Measurements from ENCODE around the gene KDELR3.
A peak's percentile ranks its signal among the peaks of the same experiment; 100 is the strongest.
"Not testable (repeated sequence)": the region's sequence is repeated elsewhere in the genome, so short reads cannot be mapped to it uniquely, and the experiment has no call there.

The KDELR3 gene

GRCh38 chr22:38456841-38457699 lies 10.8 kb upstream of the KDELR3 start:
- DNase-seq: no peak

GRCh38 chr22:38460426-38460840 lies 7.5 kb upstream of the KDELR3 start:
- no peak for DNase-seq

GRCh38 chr22:38461057-38461413 lies 6.9 kb upstream of the KDELR3 start:
- DNase-seq: no peak

DNA sequence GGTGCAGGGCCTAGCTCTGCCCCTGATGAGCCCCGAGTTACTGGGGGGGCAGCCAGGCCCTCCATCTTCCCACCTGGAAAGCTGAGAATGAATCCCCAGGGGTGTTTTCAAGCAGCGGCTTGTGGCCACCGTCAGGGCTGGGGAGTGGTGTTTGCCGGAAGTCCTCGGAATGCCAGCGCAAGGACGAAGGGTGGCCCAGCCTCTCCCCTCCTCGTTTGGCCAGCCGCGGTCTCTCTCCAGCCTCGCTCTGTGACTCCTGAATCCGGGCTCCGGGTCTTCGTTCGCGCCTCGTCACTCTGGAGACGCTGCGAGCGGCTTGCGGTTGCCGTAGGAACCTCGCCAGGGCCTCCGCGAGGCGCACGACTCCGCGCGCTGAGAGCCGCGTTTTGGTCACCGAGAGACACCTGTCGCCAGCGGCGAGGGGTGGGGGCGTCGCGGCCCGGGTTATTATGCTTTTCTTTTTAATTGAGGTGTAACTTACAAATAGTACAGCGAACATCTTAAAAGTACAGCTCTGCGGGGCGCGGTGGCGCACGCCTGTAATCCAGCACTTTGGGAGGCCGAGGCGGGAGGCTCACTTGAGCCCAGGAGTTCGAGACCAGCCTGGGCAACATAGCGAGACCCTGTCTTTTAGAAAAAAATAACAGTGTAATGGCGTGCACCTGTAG lies 6.3 kb upstream of the KDELR3 start:
- DNase-seq: peak; percentile 61

GRCh38 chr22:38462960-38463784 lies 4.7 kb upstream of the KDELR3 start:
- DNase-seq: no peak

GRCh38 chr22:38464992-38465672 lies 2.8 kb upstream of the KDELR3 start:
- no peak for DNase-seq

DNA sequence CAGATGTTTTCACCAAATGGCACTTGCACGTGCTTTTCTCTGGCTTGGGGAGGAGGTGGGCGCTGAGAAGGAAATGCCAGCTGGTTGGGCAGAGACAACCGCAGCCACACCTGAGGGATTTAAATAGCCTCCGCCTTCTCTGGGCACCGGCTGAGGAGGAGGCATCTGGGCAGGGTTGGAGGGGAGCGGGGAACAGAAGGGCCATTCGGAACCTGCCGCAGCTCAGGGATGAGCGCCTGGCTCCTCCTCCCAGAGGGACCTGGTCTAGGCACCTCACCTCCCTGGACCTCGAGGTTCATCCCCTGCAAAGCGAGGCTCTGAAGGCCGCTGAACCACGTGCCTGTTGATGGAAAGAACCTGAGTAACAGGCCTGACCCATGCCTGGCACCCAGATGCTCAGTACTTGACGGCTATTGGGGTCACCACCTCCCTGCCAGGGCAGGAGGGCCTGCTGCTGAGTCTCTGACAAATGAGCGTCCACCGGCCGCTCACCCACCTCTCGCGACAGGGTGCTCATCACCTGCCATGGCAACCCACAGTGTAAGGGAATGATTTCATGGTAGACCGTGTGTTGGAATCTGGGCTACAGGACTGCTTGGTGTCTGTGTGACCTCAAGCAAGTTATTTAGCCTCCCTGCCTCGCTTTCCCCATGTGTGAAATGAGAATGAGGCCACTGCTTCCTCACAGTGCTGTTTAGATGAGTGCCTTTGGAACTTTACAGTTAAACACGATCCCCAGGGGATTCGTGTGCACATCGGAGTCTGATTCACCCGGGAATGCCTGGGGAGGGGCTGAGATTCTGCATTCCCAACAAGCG lies 2.0 kb upstream of the KDELR3 start:
- DNase-seq: no peak

DNA sequence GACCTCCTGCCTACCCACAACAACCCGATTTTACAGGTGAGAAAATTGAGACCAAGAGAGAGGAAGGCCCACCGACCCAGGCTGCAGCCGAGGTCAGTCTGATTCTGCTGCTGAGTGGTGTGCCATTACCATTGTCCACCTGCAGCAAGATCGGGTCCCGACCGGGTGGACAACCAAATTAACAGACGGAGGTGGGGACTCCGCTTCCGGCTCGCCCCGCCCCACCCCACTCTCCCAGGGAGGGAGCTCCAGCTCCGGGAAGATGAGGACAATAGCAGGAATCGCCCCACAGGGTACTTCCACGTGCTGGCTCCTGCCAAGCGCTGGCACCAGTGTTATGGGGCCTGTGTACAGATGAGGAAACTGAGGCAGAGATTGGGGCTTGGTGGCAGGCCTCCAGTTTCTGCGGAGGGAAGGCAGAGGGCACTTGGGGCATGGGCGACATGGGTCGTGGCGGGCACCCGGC lies 425 bp upstream of the KDELR3 start:
- no peak for DNase-seq

- DNase-seq: peak; percentile 5
Measured at GRCh38 chr22:38468443-38469305, 778 bp downstream of the KDELR3 start.

GRCh38 chr22:38469306-38469781 lies 1.4 kb downstream of the KDELR3 start:
- no peak for DNase-seq

- not testable (repeated sequence) for DNase-seq
Measured at GRCh38 chr22:38470179-38470578, 2.3 kb downstream of the KDELR3 start.

DNA sequence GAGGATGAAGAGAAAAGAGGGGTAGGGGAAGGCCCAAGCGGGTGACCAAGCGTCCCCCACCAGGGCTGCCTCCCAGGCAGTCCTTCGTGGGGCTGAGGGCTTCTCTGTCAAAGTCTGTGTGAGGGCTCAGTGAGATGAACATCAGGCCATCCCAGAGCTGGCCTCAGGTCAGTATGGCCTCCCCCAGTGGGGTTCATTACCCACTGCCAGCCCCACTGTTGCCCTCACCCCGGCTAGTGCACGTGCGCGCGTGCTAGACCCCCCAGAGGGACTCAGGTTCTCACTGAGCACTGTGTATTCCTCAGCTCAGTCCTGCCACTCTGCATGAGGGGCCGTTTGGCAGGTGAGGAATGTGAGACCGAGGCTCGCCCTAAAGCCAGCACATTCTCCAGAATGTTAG lies 3.3 kb downstream of the KDELR3 start:
- no peak for DNase-seq

DNA sequence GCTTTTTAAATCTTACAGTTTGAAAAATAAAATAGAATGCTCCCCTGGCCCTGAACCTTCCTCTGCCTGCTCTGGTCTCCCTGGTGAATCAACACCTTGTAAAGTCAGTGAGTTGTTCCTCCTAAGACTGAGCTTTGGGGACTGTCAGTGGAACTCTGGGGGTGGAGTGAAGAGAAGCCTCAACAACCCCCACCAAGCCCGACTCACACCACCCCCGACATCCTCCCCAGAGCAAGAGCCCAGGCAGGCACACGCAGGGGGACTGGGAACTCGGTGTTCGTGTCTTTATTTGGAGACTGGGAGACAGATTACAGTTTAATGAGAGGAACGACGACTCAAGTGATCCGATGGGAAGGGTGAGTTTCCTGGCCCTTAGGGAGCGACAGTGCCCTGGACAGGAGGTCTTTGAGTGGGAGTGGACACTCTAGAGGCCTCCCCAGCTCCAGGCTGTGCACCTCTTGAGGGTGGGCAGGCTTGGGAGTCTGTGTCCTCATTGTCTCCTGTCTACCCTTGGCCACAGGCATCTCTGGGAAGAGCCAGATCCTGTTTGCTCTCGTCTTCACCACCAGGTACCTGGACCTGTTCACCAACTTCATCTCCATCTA lies 6.2 kb downstream of the KDELR3 start:
- no peak for DNase-seq

DNA sequence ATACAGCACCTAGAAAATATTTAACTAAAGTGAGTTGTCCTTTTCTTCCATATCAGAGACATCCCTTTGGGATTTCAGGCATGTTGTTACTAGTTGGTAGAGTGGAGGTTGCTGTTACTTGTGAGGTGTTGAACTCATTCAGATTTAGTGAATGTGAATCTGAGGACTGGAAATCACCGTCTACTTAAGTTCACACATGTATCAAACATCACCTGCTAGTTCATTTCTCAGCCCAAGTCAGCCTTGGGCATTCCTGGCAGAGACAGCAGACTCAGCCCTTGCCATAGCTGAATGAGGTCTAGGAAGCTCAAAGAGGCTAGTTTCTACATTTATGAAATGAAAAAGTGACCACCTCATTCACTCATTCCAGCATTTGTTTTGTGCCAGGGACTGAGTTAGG lies 9.7 kb downstream of the KDELR3 start:
- no peak for DNase-seq

DNA sequence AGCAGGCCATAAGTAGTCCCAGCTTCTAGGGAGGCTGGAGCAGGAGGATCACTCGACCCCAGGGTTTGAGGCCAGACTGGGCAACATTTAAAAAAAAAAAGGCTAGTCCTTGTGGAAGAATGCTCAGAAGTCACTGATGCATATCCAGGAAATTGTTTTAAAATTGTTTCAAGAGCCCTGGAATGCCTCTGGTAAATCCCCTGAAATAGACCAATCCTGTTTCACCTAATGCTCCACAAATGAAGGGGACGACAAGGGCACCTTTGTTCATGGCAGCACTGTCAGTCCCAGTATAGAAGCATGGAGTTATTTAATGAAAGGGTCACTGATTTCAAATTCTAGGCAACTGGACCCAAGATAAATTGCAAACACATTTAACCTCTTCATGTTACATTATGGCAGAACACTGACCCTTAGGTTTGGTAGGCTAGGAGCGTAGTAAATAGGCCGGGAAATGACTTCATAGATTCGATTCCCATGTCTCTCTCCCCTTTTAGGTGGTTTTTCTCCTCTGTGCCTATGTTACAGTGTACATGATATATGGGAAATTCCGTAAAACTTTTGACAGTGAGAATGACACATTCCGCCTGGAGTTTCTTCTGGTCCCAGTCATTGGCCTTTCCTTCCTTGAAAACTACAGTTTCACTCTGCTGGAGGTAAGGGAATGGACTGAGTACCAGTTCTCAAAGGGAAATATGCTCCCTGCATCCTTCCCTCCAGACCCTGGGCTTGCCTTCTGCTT lies 11.4 kb downstream of the KDELR3 start:
- no peak for DNase-seq

GRCh38 chr22:38481162-38481870 lies 13.4 kb downstream of the KDELR3 start:
- DNase-seq: no peak

DNA sequence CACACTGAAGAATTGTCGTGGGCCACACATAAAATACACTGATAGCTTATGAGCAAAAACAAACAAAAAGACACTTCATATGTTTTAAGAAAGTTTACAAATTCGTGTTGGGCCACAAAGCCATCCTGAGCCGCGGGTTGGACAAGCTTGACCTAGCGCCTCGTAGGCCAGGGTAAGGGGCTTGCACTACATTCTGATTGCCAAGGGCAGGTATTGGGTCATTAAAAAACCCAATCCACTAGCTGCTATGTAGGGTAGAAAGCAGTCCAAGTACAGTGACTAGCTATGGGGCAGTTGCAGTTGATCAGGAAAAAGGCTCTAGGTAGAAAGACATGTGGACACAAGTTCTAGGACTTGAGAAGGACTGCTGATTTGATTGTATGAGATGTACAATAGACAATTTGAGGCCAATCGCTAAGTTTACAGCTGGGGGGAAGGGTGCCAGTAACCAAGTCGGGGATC lies 14.0 kb downstream of the KDELR3 start:
- no peak for DNase-seq

DNA sequence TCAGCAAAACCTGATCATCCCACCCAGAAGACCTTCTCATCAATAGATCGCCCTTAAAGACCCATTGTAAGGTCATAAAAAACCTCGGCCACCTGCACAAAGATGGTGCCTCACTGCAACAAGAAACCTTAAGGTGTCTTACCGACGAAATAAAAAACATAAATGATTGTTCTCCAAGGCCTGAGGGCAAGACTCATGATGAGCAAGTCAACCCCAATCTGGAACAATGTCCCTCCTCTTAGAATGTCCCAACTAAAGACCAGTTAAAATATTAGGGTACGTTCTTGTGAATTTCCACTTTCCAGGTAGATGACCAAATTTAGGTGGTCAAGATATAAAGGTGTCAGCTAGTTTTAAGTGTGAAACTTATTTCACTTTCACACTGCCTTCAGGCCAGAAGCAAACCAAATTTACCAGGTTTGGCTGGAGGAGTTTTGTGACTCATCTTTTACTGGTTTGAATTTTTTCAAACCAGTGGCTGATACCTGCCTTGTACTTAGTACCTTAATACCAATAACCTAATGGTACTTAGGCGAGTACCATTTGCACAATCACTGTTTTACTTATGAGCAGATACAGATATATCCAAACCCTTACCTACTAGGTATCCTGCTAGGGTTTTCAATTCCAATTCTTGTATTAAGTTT lies 14.9 kb downstream of the KDELR3 start:
- no peak for DNase-seq
